GM19328 (cell line): ENCODE results near the gene RIN3.
"Not testable (repeated sequence)": the region's sequence is repeated elsewhere in the genome, so short reads cannot be mapped to it uniquely, and the experiment has no call there.

Experiments
- ATAC-seq: cut with Tn5 transposase; IDR thresholded peaks from one replicate; pipeline ENCODE4 v1.9.1; 2021; ENCODE audit warnings: mild to moderate bottlenecking, moderate library complexity; ENCODE audit not compliant: unreplicated experiment

RIN3 gene

GRCh38 chr14:92527721-92528120 lies 14.1 kb downstream of the RIN3 start:
- no peak for ATAC-seq

- no peak for ATAC-seq
These were observed 15.0 kb downstream of the RIN3 start for GRCh38 chr14:92528486-92529100.

- no peak for ATAC-seq
These were observed 16.3 kb downstream of the RIN3 start for GRCh38 chr14:92529903-92530302.

GRCh38 chr14:92531106-92531873 lies 17.7 kb downstream of the RIN3 start:
- ATAC-seq, result no peak

GRCh38 chr14:92532490-92533163 lies 19.0 kb downstream of the RIN3 start:
- ATAC-seq, result no peak

GRCh38 chr14:92534932-92535643 lies 21.5 kb downstream of the RIN3 start:
- ATAC-seq, result no peak

- not testable (repeated sequence) for ATAC-seq
These were observed 22.6 kb downstream of the RIN3 start for GRCh38 chr14:92536231-92536630.

- peak; percentile 90 for ATAC-seq
These were observed 24.9 kb downstream of the RIN3 start for GRCh38 chr14:92538412-92538985.

GRCh38 chr14:92539419-92539818 lies 25.8 kb downstream of the RIN3 start:
- no peak for ATAC-seq

GRCh38 chr14:92539875-92540274 lies 26.3 kb downstream of the RIN3 start:
- no peak for ATAC-seq

- no peak for ATAC-seq
These were observed 27.0 kb downstream of the RIN3 start for GRCh38 chr14:92540472-92541048.

- no peak for ATAC-seq
These were observed 29.4 kb downstream of the RIN3 start for GRCh38 chr14:92542766-92543554.

GRCh38 chr14:92544051-92544720 lies 30.6 kb downstream of the RIN3 start:
- no peak for ATAC-seq

GRCh38 chr14:92546347-92547053 lies 32.9 kb downstream of the RIN3 start:
- ATAC-seq, result no peak

- ATAC-seq, result no peak
These were observed 35.7 kb downstream of the RIN3 start for GRCh38 chr14:92549105-92549858.

GRCh38 chr14:92549859-92550230 lies 36.3 kb downstream of the RIN3 start:
- no peak for ATAC-seq

GRCh38 chr14:92551044-92551841 lies 37.7 kb downstream of the RIN3 start:
- ATAC-seq, result peak; percentile 63
